Epidermal melanocyte (primary cell): ENCODE measurements around the gene IQCE.

Experiments used
- DNase-seq: peaks from one replicate; pipeline ENCODE4 v3.0.0; 2011; ENCODE audit warnings: low spot score; ENCODE audit not compliant: insufficient read length

IQCE gene

GRCh38 chr7:2614631-2615330, 56.0 kb downstream of the IQCE start:
- DNase-seq: peak; percentile 80

DNA sequence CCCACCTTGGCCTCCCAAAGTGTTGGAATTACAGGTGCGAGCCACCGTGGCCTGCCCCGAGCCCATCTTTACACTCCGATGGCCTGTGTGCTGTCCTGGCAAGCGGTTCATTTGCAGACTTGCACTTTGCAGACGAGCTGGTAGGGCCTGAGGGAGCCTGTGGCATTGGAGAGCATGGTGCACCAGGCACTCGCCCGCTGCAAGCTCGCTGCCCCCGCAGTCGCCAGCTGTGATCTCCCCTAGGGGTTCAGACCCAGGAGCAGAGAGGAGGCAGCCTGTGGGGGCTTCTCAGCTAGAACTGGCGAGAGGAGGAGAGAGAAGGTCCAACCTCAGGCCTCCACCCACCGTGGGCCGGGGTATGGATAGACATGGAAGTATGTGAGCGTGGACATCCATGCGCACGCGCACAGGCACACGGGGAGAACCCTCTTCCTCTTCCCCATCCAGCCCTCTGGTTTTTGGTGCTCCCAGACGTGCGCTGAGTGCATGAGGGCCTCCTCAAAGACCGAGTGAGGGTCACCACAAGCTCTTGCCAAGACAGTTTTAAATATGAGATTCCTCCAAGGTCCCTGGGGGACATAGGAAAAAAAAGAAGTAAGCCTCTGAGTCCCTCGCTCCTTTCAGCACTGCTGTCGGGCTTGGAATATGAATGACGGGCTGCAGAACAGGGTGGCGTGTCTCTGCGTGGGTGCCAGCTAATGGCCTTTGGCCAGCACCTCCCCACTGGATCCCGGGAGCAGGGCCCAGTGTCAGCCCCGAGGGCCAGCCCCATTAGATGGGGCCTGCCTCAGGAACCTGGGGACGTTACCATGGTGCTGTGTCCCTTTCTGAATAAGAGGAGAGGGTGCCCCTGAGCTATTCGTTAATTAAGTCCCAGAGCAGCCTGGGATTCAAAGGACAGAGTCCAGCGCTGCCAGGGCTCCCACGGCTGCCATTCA, 57.9 kb downstream of the IQCE start:
- DNase-seq: no peak

- DNase-seq: no peak
These were observed 58.6 kb downstream of the IQCE start for GRCh38 chr7:2617325-2617905.

DNA sequence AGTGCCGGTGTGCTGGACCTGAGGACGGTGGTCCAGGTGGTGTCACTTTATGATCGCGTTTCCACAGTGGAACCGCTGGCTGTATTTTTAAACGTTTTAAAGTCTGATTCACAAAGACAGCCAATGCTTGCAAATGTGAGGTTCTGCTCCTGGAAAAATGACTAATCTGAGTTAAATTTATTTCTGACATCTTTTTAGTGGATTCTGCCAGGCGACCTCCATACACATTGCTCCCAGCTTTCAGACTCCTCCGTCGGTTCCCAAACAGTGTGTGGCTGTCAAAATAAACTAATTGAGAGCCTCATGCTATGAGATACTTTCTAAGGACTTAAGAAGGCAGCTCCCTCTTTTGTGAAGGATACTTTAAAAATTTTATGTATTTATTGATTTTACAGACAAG, 60.3 kb downstream of the IQCE start:
- DNase-seq: no peak

DNA sequence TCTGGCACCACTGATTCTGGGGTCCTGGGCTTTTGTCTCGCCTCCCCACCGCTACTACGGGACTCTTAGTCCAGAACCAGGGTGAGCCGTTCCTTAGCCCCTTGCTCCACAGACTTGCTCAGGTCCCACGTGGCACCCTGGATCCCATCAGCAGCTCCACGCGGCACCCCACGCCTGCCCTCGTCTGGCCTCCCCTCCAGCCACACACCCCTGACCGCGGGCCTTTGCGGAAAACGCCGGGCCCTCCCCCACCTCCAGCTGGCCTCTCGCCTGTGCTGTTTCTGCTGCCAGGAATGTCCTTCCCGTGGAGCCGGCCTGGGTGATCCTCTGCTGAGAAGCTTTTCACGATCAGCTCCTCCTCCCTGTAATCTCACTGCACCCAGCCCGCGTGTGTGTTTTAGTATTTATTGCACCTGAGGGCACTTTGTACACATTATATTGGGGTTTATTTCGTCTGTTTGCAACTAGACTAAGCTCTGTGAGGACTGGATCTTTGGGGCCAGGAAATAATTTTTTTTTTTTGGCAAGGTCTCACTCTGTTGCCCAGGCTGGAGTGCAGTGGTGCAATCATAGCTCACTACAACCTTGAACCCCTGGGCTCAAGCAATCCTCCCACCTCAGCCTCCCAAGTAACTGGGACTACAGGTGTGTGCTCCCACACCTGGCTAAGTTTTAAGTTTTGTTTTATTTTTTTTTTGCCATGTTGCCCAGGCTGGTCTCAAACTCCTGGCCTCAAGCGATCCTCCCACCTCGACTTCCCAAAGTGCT, 62.5 kb downstream of the IQCE start:
- DNase-seq: no peak

- DNase-seq: no peak
These were observed 63.3 kb downstream of the IQCE start for GRCh38 chr7:2621948-2622640.

- no peak for DNase-seq
These were observed 64.3 kb downstream of the IQCE start for GRCh38 chr7:2622869-2623697.

DNA sequence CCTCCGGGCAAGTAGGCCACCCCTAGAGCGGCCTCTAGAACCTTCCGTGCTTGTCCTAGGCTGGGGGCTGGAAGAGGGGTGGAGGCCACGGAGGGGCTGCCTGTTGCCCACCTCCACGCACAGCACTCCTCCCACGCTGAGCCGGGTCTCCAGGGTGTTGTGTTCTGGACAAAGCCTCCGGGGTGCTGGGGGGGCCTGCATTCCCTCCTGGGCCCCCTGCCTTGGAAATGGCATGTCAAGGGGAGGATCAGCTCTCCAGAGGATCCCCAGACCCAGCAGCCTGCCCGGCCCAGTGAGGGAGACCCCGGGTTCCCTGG, 64.9 kb downstream of the IQCE start:
- no peak for DNase-seq

- no peak for DNase-seq
These were observed 65.6 kb downstream of the IQCE start for GRCh38 chr7:2624293-2624886.

DNA sequence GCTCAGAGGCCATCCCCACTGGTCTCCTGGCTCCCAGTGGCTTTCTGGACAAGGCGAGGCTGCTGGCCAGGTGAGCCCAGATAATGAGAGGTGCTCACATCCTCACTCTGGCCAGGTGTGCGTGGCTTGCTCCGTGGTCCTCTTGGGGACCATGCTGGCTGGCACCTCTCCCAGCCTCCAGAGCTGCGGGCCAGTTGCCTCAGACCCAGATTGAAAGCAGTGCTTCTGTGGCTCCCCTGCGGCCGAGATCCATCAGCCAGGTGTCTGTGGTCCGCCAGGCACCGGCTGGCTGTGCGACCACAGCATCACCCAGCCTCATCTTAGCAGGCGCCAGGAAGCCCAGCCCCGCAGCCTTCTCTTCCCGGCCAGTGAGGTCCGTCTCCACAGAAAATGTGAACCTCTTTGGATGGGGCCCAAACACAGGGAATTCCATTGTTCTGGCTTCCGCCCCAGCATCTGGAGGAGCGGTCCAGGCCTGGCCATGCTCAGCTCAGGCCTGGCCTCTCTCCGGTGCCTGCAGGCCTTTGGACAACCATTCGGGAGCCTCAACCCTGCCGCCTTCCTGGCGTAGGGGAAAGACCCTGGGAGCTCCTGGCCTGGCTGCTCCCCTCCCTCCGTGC, 67.8 kb downstream of the IQCE start:
- no peak for DNase-seq

GRCh38 chr7:2627258-2628129, 68.7 kb downstream of the IQCE start:
- DNase-seq: no peak

DNA sequence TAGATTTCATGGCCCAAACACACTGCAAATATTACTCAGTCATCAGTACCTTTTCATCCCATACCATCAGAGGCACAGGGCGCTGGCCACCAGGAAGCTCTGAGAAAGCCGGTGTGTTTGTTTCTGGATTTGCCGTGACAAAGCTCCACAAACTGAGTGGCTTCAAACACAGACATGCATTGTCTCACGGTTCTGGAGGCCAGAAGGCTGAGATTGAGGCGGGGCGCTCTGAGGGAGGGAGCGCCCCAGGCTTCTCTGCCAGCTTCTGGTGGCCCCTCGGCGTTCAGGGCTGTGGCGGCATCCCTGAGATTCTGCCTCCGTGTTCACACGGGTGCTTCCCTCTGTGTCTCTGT, 69.3 kb downstream of the IQCE start:
- no peak for DNase-seq

- no peak for DNase-seq
These were observed 70.1 kb downstream of the IQCE start for GRCh38 chr7:2628891-2629290.

DNA sequence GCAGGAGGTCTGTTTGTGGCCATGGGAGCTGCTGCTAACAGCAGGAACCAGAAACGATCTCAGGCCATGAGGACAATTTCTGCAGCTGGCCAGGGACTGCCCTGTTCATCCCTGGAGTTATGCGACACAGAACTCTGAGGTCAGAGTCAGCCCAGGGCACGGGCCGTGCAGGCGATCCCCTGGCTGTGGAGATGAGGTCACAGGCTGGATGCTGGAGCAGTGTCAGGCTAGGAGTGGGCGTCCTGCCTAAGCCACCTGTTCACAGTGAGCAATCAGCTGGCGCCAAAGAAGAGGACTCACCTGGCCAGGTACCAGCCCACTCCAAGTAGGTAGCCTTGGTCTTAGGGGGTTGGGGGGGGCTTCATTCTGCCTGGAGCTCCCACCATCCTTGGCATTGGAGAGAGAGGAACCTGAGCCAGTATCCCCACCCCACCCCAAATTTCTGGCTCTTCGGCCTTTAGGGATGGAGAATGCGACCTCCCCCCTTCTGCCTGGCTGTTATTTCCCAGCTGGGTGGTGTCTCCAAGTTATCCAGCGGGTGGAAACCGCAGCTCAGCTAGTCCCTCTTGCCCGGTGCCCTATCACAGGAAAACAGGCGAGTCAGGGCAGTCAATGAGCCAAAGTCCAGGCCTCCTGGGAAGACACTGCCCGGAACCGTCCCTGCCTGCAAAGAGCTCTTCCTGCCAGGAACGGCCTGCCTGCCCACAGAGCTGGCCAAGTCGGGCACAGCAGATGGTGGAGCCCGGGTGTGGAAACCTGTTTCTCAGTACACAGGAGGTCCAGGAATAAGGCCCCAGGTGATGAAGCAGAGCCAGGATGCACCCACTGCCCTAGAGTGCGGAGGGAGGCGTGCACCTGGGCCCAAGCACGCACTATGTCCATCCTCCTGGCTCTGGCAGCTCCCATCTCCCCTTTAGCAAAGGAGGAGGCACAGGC, 71.2 kb downstream of the IQCE start:
- DNase-seq: no peak

DNA sequence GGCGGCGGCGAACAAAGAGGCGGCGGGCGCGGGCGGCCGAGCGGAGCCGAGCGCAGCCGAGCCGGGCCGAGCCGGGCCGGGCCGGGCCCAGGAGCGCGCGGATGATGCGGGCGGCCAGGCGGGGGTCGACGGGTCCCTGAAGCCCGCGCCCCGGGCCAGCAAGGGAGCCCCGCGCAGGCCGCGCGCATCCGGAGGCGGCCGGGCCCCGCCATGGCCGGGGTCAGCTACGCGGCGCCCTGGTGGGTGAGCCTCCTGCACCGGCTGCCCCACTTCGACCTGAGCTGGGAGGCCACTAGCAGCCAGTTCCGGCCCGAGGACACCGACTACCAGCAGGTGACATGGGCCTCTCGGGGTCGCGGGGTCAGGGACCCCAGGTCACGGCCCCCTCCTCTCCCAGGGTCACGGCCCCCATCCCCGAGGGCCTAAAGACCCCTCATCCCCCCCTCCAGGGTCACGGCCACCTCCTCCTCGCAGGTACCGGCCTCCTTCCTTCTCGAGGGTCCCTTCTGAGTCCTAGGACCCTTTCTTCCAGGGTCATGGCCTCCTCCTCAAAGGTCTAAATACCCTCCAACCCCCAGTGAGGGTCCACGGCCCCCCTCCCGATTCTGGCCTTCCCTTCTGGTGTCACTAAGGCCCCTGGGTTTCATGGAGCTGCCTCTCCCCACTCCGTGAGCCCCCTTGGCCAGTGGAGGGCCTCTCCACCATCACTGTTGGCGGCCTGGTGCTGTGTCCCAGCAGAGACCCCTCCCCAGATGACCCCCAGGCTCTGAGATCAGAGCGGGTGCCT, 73.4 kb downstream of the IQCE start, which contains the start of gene TTYH3:
Gene TTYH3 (plus strand): TSS at position 41 of the 787 bp plus-strand sequence. CDS start 170 bp downstream, at position 211.
- DNase-seq: no peak

DNA sequence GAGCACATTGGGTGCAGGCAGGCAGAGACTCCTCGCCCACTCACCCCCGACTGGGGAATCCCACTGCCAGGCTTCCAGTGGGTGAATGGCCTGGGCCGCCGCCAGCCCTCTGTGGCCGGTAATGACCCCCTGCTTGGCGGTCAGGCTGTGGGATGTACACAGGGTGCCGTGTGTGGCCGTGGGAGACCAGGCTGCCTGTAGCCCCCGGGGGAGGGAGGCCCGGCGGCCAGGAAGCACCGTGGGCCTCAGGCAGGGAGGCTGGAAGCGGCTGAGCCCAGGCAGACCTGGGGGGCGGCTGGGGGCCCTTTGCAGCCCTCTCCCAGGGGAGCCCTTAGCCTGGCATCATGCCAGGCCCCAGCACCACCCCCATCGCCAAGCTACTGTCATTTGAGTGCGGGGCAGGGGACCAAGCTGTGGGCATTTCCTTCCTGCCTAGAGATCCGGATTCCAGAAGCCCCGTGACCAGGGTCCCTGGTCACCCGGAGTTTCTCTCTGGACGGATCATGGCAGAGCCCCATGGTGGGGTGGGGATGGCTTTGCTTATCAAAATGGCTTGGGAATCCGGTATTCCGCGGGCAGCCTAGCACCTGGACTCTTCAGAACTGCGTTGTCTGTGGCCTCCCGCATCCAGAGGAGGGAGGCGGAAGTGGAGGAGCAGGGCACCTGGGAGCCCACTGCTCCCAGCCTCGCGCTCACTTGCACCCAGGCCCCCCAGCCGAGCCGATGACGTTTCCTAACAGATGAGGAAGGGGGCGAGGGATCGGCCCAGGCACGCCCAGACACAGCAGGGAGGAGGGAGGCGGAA, 74.2 kb downstream of the IQCE start:
- DNase-seq: no peak
